ENCODE results near the gene MGAT3.

DNA sequence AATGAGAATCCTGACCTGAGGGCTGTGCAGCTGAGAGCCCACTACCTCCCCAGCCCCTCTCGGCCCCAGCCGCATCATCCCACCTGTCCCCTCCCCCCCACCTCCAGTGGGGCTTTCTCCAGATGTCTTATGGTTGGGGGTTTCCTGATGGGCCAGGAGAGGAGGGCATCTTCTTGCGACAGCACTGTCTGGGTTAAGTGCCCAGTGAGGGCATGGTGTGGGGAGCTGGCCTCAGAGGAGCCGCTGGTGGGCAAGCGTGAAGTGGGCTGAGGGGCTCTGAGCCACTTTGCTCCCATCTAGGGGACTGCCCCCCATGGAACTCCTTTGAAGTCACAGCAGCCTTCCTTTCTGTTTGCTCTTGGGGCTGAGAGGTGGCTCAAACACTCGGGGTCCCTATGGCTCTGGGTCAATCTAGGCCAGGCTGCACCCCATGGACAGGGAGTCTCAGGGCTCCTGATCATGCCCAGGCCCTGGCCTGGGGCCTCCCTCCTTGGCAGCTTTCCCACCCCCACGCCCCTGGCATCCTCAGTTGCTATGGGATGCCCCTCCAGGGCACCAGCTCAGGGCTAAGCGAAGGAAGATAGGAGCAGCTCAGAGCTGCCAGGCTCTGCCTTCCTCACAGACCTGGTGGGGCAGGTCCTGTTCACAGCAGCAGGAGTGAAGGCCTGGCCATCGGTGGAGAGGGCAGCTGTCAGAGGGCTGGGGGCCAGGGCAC, 34.3 kb downstream of the MGAT3 start:
- TF ChIP-seq TCF7L2 (IDR thresholded peaks at IDR 0.05; ENCODE audit: low read depth, low read length) (no peak), HNRNPL (IDR thresholded peaks at IDR 0.05; ENCODE audit: low read depth, low read length) (no peak)
- TF ChIP-seq, protein P1, sequence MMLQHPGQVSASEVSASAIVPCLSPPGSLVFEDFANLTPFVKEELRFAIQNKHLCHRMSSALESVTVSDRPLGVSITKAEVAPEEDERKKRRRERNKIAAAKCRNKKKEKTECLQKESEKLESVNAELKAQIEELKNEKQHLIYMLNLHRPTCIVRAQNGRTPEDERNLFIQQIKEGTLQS (IDR thresholded peaks at IDR 0.05): no peak
- TF ChIP-seq, protein P1 (CRISPR knock-in tag; conservative IDR thresholded peaks at IDR 0.05): no peak
